PC-9 (cell line): ENCODE results near the gene ERCC2.

Experiments used
- EZH2 ChIP-seq: fragments of 200-600 bp; sonication (generic); IDR thresholded peaks from 2 replicates; pipeline ENCODE4 v1.8.0; 2017; ENCODE audit warnings: antibody characterized with exemption, low read depth
- TF ChIP-seq, protein P1 (sequence below): fragments of 200-600 bp; sonication (generic); conservative IDR thresholded peaks from 2 replicates; pipeline ENCODE4 v1.6.1; 2017; ENCODE audit warnings: mixed run types, antibody characterized with exemption, mild to moderate bottlenecking, moderate library complexity

GRCh38 chr19:45323671-45324081, 46.7 kb downstream of the ERCC2 start:
- TF ChIP-seq, protein P1, sequence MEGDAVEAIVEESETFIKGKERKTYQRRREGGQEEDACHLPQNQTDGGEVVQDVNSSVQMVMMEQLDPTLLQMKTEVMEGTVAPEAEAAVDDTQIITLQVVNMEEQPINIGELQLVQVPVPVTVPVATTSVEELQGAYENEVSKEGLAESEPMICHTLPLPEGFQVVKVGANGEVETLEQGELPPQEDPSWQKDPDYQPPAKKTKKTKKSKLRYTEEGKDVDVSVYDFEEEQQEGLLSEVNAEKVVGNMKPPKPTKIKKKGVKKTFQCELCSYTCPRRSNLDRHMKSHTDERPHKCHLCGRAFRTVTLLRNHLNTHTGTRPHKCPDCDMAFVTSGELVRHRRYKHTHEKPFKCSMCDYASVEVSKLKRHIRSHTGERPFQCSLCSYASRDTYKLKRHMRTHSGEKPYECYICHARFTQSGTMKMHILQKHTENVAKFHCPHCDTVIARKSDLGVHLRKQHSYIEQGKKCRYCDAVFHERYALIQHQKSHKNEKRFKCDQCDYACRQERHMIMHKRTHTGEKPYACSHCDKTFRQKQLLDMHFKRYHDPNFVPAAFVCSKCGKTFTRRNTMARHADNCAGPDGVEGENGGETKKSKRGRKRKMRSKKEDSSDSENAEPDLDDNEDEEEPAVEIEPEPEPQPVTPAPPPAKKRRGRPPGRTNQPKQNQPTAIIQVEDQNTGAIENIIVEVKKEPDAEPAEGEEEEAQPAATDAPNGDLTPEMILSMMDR: no peak
- no peak for TF ChIP-seq EZH2
